Astrocyte of the spinal cord (primary cell): ENCODE measurements around the gene ZDHHC20.
A peak's percentile ranks its signal among the peaks of the same experiment; 100 is the strongest.

Experiments
- DNase-seq: peaks from one replicate; pipeline ENCODE4 v3.0.0; 2011; ENCODE audit warnings: low read depth, low spot score
- H3K4me3 ChIP-seq: 2 replicates; pipeline ENCODE4 v1.5.1; 2011; ENCODE audit warnings: low read depth, mild to moderate bottlenecking, low read length, moderate library complexity
- CTCF ChIP-seq: IDR thresholded peaks from 2 replicates; pipeline ENCODE4 v1.5.1; 2012; ENCODE audit warnings: low read depth, mild to moderate bottlenecking, low read length, inconsistent platforms
- in situ Hi-C: cut with HindIII; loops from 2 replicates; pipeline ENCODE4 v1.10.0; 2017; ENCODE audit warnings: low sequenced_read_pairs

Gene ZDHHC20

GRCh38 chr13:21336609-21337349, 122.3 kb downstream of the ZDHHC20 start:
- no peak for DNase-seq
- in situ Hi-C loops: no loop called here
- no peak overlapping the region for H3K4me3 ChIP-seq
- TF ChIP-seq CTCF: no peak

- TF ChIP-seq CTCF: no peak
- in situ Hi-C loops: no loop called here
- DNase-seq: no peak
- H3K4me3 ChIP-seq: no peak overlapping the region
These were observed 125.9 kb downstream of the ZDHHC20 start for GRCh38 chr13:21333186-21333585.

GRCh38 chr13:21330126-21330861, 128.8 kb downstream of the ZDHHC20 start:
- TF ChIP-seq CTCF: no peak
- no peak overlapping the region for H3K4me3 ChIP-seq
- in situ Hi-C loops: no loop called here
- DNase-seq: peak; percentile 8

- in situ Hi-C loops: no loop called here
- DNase-seq: no peak
- no peak overlapping the region for H3K4me3 ChIP-seq
- no peak for TF ChIP-seq CTCF
These were observed 130.1 kb downstream of the ZDHHC20 start for GRCh38 chr13:21328836-21329477.

- in situ Hi-C loops: no loop called here
- no peak overlapping the region for H3K4me3 ChIP-seq
- no peak for TF ChIP-seq CTCF
- DNase-seq: no peak
These were observed 130.9 kb downstream of the ZDHHC20 start for GRCh38 chr13:21328201-21328600.

GRCh38 chr13:21326155-21327031, 132.7 kb downstream of the ZDHHC20 start:
- in situ Hi-C loops: no loop called here
- TF ChIP-seq CTCF: no peak
- peak overlapping the region; percentile 37 for H3K4me3 ChIP-seq
- peak; percentile 35 for DNase-seq
